ENCODE measurements around the gene ARID5A.
"Not testable (repeated sequence)": the region's sequence is repeated elsewhere in the genome, so short reads cannot be mapped to it uniquely, and the experiment has no call there.

ARID5A gene

DNA sequence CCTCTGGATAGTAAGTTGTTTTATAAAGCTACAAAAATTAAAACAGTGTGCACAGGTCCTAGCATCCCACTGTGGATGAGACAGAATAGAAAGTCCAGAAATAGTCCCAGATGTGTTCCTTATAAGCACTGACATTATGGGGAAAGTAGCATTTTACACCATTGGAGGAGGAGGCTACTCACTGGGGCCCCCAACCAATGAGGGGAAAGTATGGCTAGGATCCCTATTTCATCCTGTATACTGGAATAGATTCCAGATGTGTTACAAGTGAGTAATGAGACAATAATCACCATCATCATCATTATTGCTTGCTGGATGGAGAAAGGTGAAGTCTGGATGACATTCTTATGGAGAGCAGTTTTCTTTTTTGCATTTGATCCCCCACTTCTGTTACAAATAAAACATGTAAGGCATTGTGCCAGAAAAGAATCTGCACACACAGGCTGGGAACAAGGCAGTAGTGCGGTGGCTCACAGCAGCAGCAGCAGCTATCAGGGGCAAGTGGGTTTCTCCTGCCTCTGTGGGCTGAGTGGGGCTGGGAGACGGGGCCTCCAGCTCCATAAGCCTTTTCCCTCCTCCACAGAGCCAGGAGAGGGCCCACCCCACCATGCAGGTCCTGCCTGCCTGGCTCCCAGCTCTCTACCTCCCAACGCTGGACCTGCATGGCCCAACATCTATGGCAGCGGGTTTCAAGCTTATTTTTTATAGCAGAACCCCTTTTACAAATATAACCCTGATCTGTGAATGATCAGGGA is 5.0 kb downstream of the ARID5A start:
- DNase-seq (ENCODE audit: low read depth): peak; percentile 33

DNA sequence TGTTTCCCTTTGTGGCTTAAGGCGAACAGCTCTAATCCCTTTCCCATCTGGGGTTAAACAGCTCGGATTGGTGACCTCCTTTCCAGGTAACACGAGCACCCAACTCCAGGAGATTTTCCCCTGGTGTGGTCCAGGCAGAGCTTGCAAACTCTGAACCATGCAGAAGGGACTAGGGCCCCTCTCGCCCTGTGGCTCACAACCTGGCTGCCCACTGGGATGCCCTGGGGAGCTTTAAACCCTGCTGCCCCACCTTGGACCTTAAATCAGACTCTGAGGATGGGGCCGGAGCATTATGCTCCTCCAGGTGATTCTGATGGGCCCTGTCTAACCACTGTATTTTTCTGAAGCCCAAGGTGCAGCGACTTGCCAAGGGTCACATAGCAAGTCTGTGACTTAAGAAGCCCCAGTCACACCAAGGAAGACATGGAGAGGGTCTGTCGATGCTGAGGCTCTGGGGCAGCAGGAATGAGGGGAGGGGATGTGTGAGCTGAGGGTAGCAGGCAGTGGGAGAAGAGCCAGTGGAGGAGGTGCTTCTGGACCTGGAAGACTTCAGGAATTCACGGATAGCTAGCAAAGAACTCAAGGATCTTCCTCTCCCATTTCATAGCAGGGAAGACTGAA is 5.9 kb downstream of the ARID5A start:
- no peak for DNase-seq (ENCODE audit: low read depth)

- DNase-seq (ENCODE audit: low read depth): no peak
Measured at GRCh38 chr2:96546321-96546720, 9.8 kb downstream of the ARID5A start.

- no peak for DNase-seq (ENCODE audit: low read depth)
Measured at GRCh38 chr2:96546797-96547196, 10.2 kb downstream of the ARID5A start.

DNA sequence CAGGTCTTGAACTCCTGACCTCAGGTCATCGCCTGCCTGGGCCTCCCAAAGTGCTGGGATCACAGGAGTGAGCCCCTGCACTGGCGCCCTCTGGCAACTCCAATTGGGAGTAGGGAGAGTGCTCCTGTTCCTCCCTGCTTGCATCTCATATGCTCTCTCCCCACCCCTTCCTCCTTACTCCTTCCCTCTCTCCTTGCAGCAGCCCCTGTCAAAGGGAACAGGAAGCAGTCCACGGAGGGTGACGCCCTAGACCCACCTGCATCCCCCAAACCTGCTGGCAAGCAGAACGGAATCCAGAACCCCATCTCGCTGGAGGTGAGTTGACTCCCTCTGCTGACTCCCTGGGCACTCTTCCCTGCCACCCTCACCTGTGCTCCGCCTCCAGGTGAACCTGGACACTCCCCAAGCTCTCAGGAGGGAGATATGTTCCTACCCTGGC is 10.7 kb downstream of the ARID5A start:
- no peak for DNase-seq (ENCODE audit: low read depth)

GRCh38 chr2:96547731-96548171 is 11.2 kb downstream of the ARID5A start:
- DNase-seq (ENCODE audit: low read depth): no peak

GRCh38 chr2:96548558-96549465 is 12.3 kb downstream of the ARID5A start:
- DNase-seq (ENCODE audit: low read depth): no peak

GRCh38 chr2:96549466-96549785 is 12.9 kb downstream of the ARID5A start:
- no peak for DNase-seq (ENCODE audit: low read depth)

DNA sequence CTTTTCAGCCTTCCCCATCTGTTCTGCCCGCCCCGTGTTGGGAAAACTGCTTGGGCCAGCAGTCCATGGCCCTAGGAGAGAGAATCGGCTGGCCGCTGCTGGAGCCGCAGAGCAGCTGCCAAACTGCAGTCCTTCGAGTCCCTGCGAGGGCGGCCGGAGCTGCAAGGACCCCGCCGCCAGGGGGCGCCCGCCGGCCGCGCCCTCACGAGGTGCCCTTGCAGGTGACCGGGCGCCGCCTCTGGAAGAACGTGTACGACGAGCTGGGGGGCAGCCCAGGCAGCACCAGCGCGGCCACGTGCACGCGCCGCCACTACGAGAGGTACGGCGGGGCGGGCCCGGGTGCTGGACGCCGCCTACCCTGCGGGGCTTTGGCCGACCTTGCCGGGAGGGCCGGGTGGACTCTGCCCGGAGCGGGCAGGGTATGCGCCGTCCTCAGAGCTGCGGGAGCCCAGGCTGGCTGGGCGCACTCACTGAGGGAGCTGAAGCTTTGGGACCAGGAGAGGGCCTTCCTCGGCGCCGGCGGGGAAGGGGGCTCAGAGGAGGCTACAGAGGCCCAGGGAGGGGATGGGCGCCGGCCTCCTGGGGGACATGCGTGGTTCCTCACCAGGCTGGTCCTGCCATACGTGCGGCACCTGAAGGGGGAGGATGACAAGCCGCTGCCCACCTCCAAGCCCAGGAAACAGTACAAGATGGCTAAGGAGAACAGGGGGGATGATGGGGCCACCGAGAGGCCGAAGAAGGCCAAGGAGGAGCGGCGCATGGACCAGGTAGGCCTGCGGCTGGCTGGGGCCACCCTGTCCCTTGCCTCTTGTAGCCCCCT is 13.6 kb downstream of the ARID5A start:
- DNase-seq (ENCODE audit: low read depth): no peak

- no peak for DNase-seq (ENCODE audit: low read depth)
Measured at GRCh38 chr2:96550787-96551604, 14.4 kb downstream of the ARID5A start.

DNA sequence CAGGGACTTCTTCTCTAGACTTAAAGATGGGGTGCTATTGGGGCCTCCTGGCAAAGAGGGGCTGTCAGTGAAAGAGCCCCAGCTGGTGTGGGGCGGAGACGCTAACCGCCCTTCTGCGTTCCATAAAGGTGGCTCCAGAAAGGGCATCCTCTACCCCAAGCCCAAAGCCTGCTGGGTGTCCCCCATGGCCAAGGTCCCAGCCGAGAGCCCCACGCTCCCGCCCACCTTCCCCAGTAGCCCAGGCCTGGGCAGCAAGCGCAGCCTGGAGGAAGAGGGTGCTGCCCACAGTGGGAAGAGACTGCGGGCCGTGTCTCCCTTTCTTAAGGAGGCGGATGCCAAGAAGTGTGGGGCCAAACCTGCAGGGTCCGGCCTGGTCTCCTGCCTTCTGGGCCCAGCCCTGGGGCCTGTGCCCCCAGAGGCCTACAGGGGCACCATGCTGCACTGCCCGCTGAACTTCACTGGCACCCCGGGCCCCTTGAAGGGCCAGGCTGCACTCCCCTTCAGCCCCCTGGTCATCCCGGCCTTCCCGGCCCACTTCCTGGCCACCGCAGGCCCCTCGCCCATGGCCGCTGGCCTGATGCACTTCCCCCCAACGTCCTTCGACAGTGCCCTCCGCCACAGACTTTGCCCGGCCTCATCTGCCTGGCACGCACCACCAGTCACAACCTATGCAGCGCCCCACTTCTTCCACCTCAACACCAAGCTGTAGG is 15.2 kb downstream of the ARID5A start:
- DNase-seq (ENCODE audit: low read depth): no peak

DNA sequence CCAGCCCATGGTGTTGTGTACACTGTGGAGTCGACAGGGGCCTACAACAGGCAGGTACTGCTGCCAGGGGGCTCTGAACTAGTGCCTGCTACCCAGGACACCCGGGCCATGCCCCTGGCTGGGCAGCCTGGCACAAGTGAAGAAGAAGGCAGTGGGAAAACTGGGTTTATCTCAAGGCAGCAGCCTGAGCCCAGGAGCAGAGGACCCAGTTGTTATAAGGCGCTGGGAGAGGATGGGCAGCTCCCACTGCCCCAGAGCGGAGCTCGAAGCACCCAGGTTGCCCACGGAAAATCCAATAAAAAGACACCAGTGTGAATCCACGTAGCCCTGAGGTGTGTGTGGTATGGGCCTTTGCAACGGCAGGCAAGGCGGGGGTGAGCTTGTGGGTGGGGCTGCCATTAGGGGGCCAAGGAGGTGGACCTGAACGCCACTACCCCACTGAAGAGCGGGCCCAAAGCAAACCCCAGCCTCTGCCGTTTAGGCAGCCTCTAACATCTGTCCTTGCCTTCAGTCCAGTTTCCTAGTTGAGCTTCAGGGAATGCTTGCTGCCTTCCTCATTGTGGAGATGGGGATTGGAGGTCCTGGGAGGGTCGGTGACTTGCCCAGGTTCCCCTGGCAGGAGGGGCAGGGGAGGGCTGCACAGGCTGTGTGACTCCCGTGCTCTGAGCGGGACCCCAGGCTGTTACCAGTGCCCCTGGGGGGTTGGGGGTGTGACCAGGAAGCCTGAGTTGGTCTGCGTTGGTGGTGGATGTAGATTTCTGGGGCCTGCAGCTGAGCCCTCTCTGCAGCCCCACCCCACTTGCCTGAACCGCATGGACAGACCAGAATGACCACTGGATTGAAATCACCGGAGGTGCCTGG is 16.0 kb downstream of the ARID5A start:
- DNase-seq (ENCODE audit: low read depth): no peak

GRCh38 chr2:96553176-96553956 is 16.8 kb downstream of the ARID5A start:
- no peak for DNase-seq (ENCODE audit: low read depth)

- DNase-seq (ENCODE audit: low read depth): not testable (repeated sequence)
Measured at GRCh38 chr2:96553957-96554292, 17.4 kb downstream of the ARID5A start.

GRCh38 chr2:96554293-96555145 is 18.0 kb downstream of the ARID5A start:
- DNase-seq (ENCODE audit: low read depth): peak; percentile 64

DNA sequence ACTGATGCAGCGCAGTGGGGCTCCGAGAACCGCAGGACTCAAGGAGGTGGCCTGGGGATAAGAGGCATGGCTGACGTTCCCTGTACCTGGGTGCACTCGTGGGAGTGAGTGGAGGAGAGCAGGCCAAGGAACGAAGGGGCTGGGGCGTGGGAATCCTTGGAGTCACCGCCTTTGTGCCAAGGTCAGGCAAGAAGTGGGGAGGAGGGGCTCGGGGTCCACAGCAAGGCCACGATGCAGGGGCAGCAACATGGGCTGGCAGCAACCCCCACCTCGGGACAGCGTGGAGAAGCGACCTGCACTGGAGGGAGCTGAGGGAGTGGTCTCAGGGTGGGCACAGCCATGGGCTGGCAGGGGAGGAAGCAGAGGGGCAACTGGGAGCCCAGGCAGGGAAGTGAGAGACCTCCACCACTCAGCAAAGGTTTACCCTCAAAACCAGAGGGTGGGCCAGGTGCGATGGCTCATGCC is 18.6 kb downstream of the ARID5A start:
- DNase-seq (ENCODE audit: low read depth): no peak

Measured in ELR (cell line).